Activated naive CD4-positive, alpha-beta T cell treated with Interleukin-2 at 50 U/mL for 16 hours (primary cell): ENCODE data around the gene PACS2.

Experiments
- DNase-seq: peaks from one replicate; pipeline ENCODE4 v3.0.0-alpha.2; 2020

PACS2 gene

DNA sequence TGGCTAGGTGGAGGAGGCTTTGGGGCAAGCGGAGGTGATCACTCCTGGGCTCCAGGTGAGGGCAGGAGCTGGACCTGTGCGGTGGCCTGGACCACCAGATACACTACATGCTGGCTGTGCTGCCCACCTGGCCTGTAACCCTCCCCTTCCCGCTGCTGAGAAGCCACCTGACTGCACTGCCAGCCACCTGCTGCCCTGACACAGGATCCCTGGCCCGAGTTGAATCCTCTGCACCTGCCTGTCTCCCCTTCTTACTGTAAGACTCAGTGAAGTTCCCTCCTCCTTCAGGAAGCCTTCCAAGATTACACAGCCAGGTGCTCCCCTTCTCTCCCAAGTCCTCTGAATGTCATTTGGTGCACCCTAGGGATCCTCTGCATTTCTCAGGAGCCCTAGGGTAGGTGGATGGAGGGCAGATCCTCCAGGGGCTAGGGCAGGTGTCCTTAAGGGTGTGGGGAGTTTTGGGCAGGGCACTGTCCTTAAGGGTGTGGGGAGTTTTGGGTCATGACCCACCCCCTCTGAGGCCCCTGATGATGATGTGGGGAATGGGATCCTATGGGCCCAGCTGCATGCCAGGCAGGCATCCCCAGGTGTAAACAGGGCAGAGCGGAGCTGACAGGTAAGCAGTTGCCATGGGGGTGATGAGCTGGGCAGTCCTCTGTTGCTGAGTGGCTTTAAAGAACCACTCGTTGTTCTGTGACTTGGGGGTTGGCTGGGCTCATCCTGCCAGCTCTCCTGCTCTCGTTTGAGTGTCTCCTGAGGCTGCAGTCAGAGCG lies 98.4 kb downstream of the PACS2 start:
- DNase-seq: no peak

- DNase-seq: no peak
These were observed 99.0 kb downstream of the PACS2 start for GRCh38 chr14:105413544-105413886.

GRCh38 chr14:105414456-105415371 lies 100.2 kb downstream of the PACS2 start:
- DNase-seq: peak; percentile 73

DNA sequence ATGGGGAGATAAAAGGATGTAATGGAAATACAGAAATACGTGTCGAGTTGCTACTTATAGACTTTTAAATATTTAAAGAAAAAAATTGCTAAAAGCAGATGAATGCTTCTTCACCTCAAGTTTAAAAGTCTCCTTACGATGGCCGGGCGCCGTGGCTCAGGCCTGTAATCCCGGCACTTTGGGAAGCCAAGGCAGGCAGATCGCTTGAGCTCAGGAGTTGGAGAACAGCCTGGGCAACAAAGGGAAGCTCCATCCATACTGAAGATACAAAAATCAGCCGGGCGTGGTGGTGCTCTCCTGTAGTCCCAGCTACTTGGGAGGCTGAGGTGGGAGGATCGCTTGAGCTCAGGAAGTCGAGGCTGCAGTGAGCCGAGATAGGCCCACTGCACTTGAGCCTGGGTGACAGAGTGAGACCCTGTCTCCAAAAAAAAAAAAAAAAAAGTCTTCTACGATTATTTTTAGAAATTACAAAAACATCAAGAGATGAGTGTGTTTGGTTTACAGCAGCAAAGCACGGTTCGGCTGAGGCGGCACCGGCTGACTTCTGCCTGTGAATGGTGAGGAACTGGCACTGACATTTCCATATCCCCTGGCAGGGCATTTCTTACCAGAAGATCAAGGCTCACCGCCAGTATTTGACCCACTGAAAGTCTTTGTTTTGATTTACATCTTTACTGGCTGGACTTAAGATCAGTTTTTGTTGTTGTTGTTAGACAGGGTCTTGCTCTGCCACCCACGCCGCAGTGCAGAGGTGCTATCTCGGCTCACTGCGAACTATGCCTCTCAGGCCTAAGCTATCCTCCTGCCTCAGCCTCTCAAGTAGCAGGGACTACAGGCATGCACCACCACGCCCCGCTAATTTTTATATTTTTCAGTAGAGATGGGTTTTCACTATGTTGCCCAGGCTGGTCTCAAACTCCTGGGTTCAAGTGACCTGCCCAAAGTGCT lies 101.2 kb downstream of the PACS2 start:
- no peak for DNase-seq

GRCh38 chr14:105416671-105417070 lies 102.1 kb downstream of the PACS2 start:
- no peak for DNase-seq

- no peak for DNase-seq
These were observed 103.2 kb downstream of the PACS2 start for GRCh38 chr14:105417690-105418121.

GRCh38 chr14:105418269-105419194 lies 104.0 kb downstream of the PACS2 start:
- no peak for DNase-seq

- peak; percentile 45 for DNase-seq
These were observed 104.9 kb downstream of the PACS2 start, which contains the start of gene MTA1 for GRCh38 chr14:105419195-105420091. Gene MTA1, plus strand, starts transcription at chr14:105419827. Its CDS starts 209 bp downstream, at chr14:105420036.

- peak; percentile 20 for DNase-seq
These were observed 105.8 kb downstream of the PACS2 start for GRCh38 chr14:105420101-105420973.

DNA sequence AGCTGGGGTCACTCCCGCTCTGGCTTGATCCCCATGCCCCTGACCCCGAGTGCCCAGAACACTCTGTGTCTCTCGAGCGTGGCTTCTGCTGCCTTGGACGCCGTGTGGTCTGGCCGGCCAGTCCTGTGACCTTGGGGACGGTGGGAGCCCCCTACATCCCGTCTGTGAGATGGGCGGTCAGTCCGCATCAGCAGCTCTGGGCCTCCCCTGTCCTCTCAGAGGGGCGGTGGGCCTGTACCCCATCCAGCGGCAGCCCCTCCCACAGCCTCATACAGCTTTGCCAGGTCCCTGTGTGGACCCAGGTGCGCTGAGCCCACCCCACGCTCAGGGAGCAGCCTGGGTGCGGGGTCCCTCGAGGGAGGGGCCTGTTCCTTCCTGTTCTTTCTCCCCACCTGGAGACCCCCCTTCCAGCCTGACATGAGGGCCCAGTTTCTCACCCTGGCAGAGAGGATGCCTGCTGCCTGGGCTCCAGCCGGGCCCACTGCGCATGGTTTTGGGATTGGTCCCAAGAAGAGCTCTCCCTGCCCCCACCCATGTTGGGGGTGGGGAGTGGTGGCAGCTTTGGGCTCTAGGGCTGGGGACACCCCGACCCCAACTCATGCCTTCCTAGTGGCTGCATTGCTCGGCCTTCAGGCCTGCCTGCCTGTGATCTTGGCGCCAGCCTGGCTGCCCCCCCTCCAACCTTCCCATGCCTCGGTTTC lies 106.6 kb downstream of the PACS2 start:
- no peak for DNase-seq

DNA sequence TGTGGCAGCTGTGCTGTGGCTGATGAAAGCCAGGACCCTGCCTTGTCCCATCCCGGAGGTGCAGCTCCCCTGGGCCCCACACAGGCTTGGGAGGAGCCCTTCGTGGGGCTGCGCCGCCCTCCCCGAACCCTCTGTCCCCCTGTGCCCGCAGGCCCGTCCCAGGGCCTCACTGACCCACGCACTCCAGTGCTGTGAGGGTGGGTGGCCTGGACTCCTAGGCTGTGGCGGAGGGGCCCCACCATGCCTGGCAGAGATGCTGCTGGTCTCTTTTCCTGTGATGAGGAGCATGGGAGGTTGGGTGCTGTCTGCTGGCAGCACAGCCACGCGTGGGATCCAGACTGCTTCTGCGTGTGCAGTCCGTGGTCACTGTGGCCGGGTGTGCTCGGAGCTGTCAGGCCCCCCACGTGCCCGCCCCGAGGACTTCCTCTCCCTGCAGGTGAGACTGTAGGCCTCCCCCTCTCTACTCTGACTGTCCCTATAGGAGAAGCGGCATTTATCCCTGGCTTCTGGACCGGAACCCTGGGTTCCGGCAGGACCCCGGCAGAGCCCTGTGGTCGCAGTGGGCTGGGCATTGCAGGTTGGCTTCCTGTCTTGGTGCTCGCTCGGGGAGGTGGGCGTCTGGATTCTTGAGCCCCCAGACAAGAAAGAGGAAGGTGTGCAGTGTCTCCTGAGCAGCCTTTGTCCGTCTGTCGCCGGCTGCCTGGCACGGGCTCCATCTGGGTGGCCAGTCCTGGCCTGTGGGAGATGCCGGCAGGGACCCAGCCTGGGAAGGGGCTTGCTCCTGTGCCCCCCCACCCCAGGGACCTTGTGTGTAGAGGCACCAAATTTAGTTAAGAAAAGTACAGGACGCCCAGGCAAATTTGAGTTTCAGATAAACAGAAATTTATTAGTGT lies 107.4 kb downstream of the PACS2 start:
- no peak for DNase-seq

DNA sequence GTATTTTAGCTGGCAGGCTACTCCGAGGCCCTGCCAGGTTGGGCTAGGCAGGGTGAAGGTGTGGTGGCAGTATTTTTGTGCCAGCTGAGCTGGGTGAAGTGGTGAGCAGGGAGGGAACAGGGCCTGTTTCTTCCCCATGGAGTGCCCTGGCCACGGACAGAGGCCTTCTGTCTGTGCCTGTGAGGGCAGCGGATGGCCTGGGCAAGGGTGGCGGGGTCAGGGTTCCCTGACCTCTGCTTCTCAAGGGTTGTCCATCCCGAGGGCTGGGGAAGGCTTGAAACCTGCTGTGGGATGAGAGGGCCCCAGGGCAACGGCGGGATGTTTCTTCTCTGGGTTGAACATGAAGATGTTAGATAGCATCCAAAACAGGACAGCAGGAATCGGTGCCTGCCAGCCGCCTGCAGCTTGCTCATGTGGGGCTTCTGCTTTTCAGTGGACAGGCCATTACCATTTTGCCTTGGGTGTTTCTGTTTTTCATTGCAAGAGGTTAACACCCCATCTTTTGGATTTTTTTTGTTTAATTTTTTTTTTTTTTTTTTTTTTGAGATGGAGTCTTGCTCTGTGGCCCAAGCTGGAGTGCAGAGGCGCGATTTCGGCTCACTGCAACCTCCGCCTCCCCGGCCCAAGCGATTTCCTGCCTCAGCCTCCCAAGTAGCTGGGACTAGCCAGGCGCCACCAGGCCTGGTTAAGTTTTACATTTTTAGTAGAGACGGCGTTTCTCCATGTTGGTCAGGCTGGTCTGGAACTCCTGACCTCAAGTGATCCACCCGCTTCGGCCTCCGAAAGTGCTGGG lies 108.3 kb downstream of the PACS2 start:
- DNase-seq: no peak

DNA sequence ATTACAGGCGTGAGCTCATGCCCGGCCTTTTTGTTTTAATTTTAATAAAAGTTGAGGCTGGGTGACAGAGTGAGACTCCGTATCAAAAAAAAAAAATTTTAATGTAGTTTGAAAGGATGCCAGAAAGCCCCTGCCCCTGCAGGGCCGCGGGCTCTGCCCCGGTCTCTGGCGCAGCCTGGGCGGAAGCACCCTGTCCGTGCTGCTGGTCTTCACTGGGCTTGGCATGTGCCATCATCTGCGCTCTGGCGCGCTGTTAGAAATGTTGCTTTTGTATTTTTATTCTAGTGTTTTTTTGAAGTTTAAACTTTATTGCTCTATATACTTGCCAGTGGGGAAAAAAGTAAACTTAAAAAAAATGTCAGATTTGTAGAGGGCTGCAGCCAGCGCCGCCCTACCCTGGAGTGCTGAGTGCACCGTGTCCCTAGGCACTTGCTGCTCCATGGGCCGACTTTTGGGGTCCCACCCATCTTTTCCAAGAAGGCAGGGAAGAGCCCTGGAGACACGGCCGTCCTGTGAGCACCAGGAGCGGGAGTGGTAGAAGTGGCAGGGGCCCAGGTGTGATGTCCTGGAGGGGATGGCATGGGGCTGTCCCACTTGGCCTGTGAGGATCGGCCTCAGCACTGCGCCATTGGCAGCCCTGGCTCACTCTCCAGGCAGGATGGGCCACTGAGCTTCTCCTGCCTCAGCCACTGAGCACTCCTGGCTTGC lies 109.1 kb downstream of the PACS2 start:
- no peak for DNase-seq

- DNase-seq: no peak
These were observed 110.3 kb downstream of the PACS2 start for GRCh38 chr14:105424861-105425260.

GRCh38 chr14:105425823-105426247 lies 111.3 kb downstream of the PACS2 start:
- DNase-seq: no peak
